ENCODE data around the gene TNIP3.

The TNIP3 gene

DNA sequence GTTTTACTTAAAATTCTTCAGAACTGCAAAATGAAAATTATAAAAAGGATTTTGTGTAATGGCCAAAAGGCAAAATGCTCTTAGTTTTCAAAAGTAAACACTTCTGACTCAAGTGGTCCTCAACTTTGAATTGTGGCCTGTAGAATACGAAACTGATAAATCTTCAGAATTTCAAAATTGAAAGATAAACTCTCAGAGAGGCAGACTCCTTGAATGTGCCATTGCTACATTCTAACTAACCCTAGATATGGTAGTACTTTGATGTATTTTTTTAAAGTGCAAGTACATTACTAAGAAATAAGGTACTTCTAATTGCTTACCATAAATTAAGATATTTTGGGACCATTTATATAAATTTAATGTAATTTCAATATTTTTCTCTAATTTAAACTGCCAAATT is 44.4 kb downstream of the TNIP3 start:
- Histone ChIP-seq H3K36me3 (ENCODE audit: control insufficient read depth, insufficient read depth, low read length) (no peaks in the 10 kb centered on the region), H3K4me1 (ENCODE audit: control insufficient read depth, insufficient read depth, low read length) (no peaks in the 10 kb centered on the region), H3K9me3 (ENCODE audit: control insufficient read depth, low read length) (no peaks in the 10 kb centered on the region), H3K4me3 (ENCODE audit: insufficient read depth, low read depth, low read length) (no peak overlapping the region), H3K27me3 (ENCODE audit: control insufficient read depth, insufficient read depth, low read length, poor library complexity, severe bottlenecking) (no peaks in the 10 kb centered on the region), H3K27ac (ENCODE audit: insufficient read depth, low read depth, low read length, poor library complexity, severe bottlenecking) (no peak overlapping the region)
- 79 to 100% methylated on average over 1 of the region's 1 CpG for WGBS, 2 experiments

DNA sequence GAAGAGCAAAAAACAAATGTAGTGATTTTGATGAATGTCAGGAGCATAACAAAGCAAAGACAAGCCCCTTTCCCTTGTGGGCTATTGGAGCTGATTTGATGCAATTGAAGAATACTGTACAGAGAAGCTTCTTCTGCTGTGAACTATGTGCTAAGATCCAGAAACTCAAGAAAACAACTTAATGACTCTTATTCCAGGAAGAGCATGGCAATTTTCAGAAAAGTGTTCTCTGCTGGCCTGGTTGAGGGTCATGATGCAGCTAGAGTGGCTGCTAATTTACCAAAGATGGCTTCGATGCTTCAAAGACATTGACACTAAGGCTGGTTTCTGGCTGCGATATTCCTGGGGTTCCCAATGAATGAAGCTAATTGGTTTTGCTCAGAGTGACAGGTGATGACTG is 45.8 kb downstream of the TNIP3 start:
- no peaks in the 10 kb centered on the region for H3K9me3 ChIP-seq (ENCODE audit: control insufficient read depth, low read length)
- H3K4me1 ChIP-seq (ENCODE audit: control insufficient read depth, insufficient read depth, low read length): no peaks in the 10 kb centered on the region
- no peaks in the 10 kb centered on the region for H3K27me3 ChIP-seq (ENCODE audit: control insufficient read depth, insufficient read depth, low read length, poor library complexity, severe bottlenecking)
- no peak overlapping the region for H3K27ac ChIP-seq (ENCODE audit: insufficient read depth, low read depth, low read length, poor library complexity, severe bottlenecking)
- no peaks in the 10 kb centered on the region for H3K36me3 ChIP-seq (ENCODE audit: control insufficient read depth, insufficient read depth, low read length)
- H3K4me3 ChIP-seq (ENCODE audit: insufficient read depth, low read depth, low read length): no peak overlapping the region
- WGBS, 2 experiments: 71 to 80% methylated on average over 2 of the region's 2 CpGs

DNA sequence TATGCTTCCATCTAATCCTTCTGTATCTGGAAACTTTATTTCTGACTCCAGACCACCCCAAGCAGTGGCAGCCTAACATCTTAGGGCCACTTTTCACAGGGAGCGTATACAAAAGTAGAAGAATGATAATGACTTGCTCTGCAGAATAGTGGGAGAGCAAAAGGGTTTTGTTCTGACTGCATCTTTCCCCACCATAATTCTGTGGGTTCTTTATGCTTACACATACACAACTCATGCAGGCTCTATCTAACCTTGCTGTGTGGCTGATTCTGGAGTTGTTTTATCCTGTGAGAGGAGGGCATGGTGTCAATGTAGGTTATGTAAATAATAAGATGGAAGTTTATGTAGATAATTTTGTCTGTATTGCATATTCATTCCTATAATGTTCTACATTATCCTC is 49.4 kb downstream of the TNIP3 start:
- Histone ChIP-seq H3K9me3 (ENCODE audit: control insufficient read depth, low read length) (no peaks in the 10 kb centered on the region), H3K36me3 (ENCODE audit: control insufficient read depth, insufficient read depth, low read length) (no peaks in the 10 kb centered on the region), H3K27ac (ENCODE audit: insufficient read depth, low read depth, low read length, poor library complexity, severe bottlenecking) (no peak overlapping the region), H3K4me3 (ENCODE audit: insufficient read depth, low read depth, low read length) (no peak overlapping the region), H3K27me3 (ENCODE audit: control insufficient read depth, insufficient read depth, low read length, poor library complexity, severe bottlenecking) (no peaks in the 10 kb centered on the region), H3K4me1 (ENCODE audit: control insufficient read depth, insufficient read depth, low read length) (no peaks in the 10 kb centered on the region)
- 90 to 100% methylated on average over 1 of the region's 1 CpG for WGBS, 2 experiments

DNA sequence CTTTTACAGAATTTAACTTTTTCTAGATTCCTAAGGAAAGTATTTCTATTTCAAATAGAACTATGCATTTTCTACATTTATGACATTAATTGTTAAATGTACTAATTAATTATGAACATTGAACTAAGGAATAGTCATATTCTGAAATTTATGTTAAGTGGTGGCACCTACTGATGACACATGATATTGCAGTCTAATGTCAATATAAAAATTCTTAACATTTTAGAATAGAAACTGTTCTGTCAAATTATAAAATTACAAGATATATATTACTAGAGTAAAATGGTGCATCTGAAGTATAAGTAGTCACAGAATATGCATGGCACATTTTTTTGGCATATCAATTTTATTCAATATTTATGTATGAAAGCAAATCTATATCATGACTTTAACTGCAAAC is 51.6 kb downstream of the TNIP3 start:
- no peaks in the 10 kb centered on the region for H3K4me1 ChIP-seq (ENCODE audit: control insufficient read depth, insufficient read depth, low read length)
- H3K36me3 ChIP-seq (ENCODE audit: control insufficient read depth, insufficient read depth, low read length): no peaks in the 10 kb centered on the region
- H3K27ac ChIP-seq (ENCODE audit: insufficient read depth, low read depth, low read length, poor library complexity, severe bottlenecking): no peak overlapping the region
- H3K4me3 ChIP-seq (ENCODE audit: insufficient read depth, low read depth, low read length): no peak overlapping the region
- H3K9me3 ChIP-seq (ENCODE audit: control insufficient read depth, low read length): no peaks in the 10 kb centered on the region
- no peaks in the 10 kb centered on the region for H3K27me3 ChIP-seq (ENCODE audit: control insufficient read depth, insufficient read depth, low read length, poor library complexity, severe bottlenecking)

DNA sequence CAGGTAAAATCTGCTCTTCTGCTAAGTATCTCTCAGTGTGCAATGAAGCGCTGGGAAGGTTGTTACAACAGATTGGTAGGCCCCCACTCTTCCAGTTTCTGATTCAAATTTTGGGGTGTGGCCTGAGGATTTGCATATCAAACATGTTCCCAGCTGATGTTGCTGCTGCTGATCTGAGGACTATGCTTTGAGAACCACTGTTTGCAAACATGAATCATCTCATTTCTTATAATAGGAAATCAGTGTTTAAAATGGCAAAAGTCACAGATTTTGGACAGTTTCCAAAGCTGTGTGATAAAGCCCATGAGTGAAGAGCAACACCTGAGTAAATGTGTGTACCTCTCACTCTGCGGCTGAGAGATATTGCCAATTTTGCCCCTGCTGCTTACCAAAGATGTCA is 55.6 kb downstream of the TNIP3 start:
- no peaks in the 10 kb centered on the region for H3K9me3 ChIP-seq (ENCODE audit: control insufficient read depth, low read length)
- H3K4me1 ChIP-seq (ENCODE audit: control insufficient read depth, insufficient read depth, low read length): no peaks in the 10 kb centered on the region
- H3K27ac ChIP-seq (ENCODE audit: insufficient read depth, low read depth, low read length, poor library complexity, severe bottlenecking): no peak overlapping the region
- no peaks in the 10 kb centered on the region for H3K36me3 ChIP-seq (ENCODE audit: control insufficient read depth, insufficient read depth, low read length)
- no peaks in the 10 kb centered on the region for H3K27me3 ChIP-seq (ENCODE audit: control insufficient read depth, insufficient read depth, low read length, poor library complexity, severe bottlenecking)
- H3K4me3 ChIP-seq (ENCODE audit: insufficient read depth, low read depth, low read length): no peak overlapping the region
- WGBS, 2 experiments: 93 to 100% methylated on average over 2 of the region's 2 CpGs

DNA sequence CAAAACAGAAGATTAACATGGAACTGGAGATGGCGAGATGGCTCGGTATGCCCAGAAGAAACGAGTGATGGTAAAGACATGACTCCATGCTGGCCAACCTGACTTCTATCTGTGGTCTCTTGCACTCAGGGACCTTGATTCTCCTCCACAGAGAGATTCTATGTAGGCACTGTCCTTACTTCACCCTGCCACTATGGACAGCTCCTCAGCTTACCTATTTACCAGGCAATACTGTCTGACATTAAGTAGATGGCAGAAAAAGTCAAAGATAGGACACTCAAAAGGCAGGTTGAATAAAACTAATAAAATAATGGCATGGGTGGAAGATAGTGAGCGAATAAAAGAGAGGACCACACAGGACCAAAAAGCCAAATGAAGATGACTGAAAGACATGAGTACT is 56.6 kb downstream of the TNIP3 start:
- H3K36me3 ChIP-seq (ENCODE audit: control insufficient read depth, insufficient read depth, low read length): no peaks in the 10 kb centered on the region
- no peaks in the 10 kb centered on the region for H3K4me1 ChIP-seq (ENCODE audit: control insufficient read depth, insufficient read depth, low read length)
- H3K27me3 ChIP-seq (ENCODE audit: control insufficient read depth, insufficient read depth, low read length, poor library complexity, severe bottlenecking): no peaks in the 10 kb centered on the region
- H3K9me3 ChIP-seq (ENCODE audit: control insufficient read depth, low read length): no peaks in the 10 kb centered on the region
- H3K4me3 ChIP-seq (ENCODE audit: insufficient read depth, low read depth, low read length): no peak overlapping the region
- H3K27ac ChIP-seq (ENCODE audit: insufficient read depth, low read depth, low read length, poor library complexity, severe bottlenecking): no peak overlapping the region
- 95 to 96% methylated on average over 4 of the region's 4 CpGs for WGBS, 2 experiments

DNA sequence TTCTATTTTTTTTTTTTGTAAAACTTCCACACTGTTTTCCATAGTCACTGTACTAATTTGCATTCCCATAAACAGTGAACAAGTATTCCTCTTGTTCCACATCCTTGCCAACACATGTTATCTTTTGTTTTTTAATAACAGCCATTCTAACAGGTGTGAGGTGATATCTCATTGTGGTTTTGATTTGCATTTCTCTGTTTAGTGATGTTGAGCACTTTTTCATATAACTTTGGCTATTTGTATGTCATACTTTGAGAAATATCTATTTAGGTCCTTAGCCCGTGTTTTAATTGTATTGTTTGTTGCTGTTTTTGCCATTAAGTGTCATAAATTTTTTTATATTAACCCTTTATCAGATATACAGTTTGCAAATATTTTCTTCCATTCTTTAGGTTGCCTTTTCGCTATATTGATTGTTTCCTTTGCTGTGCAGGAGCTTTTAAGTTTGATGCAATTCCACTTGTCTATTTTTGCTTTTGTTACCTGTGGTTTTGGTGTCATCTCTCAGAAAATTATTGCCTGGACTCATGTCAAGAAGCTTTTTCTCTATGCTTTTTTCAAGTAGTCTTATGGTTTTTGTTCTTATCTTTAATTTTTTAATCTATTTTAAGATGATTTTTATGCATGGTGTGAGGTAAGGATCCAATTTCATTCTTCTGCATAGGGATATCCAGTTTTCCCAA is 63.9 kb downstream of the TNIP3 start:
- H3K4me1 ChIP-seq (ENCODE audit: control insufficient read depth, insufficient read depth, low read length): no peaks in the 10 kb centered on the region
- H3K36me3 ChIP-seq (ENCODE audit: control insufficient read depth, insufficient read depth, low read length): no peaks in the 10 kb centered on the region
- no peak overlapping the region for H3K27ac ChIP-seq (ENCODE audit: insufficient read depth, low read depth, low read length, poor library complexity, severe bottlenecking)
- WGBS, 2 experiments: 83 to 93% methylated on average over 1 of the region's 2 CpGs
- no peaks in the 10 kb centered on the region for H3K9me3 ChIP-seq (ENCODE audit: control insufficient read depth, low read length)
- H3K27me3 ChIP-seq (ENCODE audit: control insufficient read depth, insufficient read depth, low read length, poor library complexity, severe bottlenecking): no peaks in the 10 kb centered on the region
- H3K4me3 ChIP-seq (ENCODE audit: insufficient read depth, low read depth, low read length): no peak overlapping the region

DNA sequence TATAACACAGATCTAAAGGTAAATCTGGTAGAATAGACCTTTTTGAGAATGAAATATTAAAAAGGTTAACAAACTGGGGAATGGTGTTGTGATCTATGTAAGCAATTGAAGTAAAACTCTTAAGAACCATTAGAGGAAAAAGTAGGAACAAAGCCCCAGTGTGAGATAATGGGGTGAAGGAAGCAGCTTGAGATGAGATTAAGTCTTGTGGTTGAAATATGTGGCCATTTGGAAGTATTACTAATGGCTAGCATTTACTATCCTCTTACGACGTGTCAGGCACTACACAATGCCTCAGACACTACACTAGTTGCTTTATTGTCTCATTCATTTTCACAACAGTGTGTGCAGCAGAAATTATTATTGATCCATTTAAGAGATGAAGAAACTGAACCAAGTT is 65.9 kb downstream of the TNIP3 start:
- Histone ChIP-seq H3K36me3 (ENCODE audit: control insufficient read depth, insufficient read depth, low read length) (no peaks in the 10 kb centered on the region), H3K27ac (ENCODE audit: insufficient read depth, low read depth, low read length, poor library complexity, severe bottlenecking) (no peak overlapping the region), H3K27me3 (ENCODE audit: control insufficient read depth, insufficient read depth, low read length, poor library complexity, severe bottlenecking) (no peaks in the 10 kb centered on the region), H3K9me3 (ENCODE audit: control insufficient read depth, low read length) (no peaks in the 10 kb centered on the region), H3K4me1 (ENCODE audit: control insufficient read depth, insufficient read depth, low read length) (no peaks in the 10 kb centered on the region), H3K4me3 (ENCODE audit: insufficient read depth, low read depth, low read length) (no peak overlapping the region)
- 83 to 100% methylated on average over 2 of the region's 2 CpGs for WGBS, 2 experiments

DNA sequence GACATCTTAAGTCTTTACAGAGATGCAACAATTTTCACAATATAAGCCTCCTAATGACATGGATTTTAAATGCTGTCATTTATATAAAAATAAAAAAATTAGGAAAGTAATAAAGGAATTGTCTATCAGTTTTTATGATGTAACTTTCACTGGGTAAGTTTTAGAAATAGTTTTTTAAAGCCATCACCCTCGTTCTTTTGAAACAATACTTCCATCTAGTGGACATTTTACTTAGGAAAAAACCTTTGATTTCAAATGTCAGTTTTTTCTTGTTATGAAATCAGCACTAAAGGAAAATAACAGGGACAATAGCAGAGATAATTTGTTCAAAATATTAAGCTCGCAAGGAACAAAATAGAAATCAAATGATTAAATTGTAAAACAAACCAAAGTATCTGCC is 67.5 kb downstream of the TNIP3 start:
- WGBS, 2 experiments: 14% methylated on average over 1 of the region's 2 CpGs; no CpG with 5 or more reads in 1 of the 2 experiments
- Histone ChIP-seq H3K4me1 (ENCODE audit: control insufficient read depth, insufficient read depth, low read length) (no peaks in the 10 kb centered on the region), H3K9me3 (ENCODE audit: control insufficient read depth, low read length) (no peaks in the 10 kb centered on the region), H3K36me3 (ENCODE audit: control insufficient read depth, insufficient read depth, low read length) (no peaks in the 10 kb centered on the region), H3K27me3 (ENCODE audit: control insufficient read depth, insufficient read depth, low read length, poor library complexity, severe bottlenecking) (no peaks in the 10 kb centered on the region), H3K27ac (ENCODE audit: insufficient read depth, low read depth, low read length, poor library complexity, severe bottlenecking) (no peak overlapping the region), H3K4me3 (ENCODE audit: insufficient read depth, low read depth, low read length) (no peak overlapping the region)

DNA sequence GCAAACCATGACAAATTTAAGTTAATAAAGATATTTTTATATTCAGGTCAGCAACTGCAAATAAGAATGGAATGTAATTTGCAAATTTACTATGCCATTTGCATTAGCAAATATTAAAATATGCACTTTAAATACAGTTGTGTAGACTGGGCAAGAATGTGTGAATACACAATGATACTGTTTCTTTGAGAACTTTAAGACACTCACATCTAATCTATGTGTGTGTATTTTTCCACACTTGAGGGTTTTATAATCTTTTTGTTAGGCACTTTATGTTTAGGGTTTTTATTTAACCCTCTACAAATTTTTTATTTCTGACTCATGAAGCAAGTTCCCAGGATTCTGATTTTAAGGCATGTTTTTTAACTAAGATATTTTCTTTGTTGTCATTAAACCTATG is 67.9 kb downstream of the TNIP3 start:
- H3K36me3 ChIP-seq (ENCODE audit: control insufficient read depth, insufficient read depth, low read length): no peaks in the 10 kb centered on the region
- H3K27me3 ChIP-seq (ENCODE audit: control insufficient read depth, insufficient read depth, low read length, poor library complexity, severe bottlenecking): no peaks in the 10 kb centered on the region
- no peaks in the 10 kb centered on the region for H3K4me1 ChIP-seq (ENCODE audit: control insufficient read depth, insufficient read depth, low read length)
- H3K9me3 ChIP-seq (ENCODE audit: control insufficient read depth, low read length): no peaks in the 10 kb centered on the region
- H3K4me3 ChIP-seq (ENCODE audit: insufficient read depth, low read depth, low read length): no peak overlapping the region
- no peak overlapping the region for H3K27ac ChIP-seq (ENCODE audit: insufficient read depth, low read depth, low read length, poor library complexity, severe bottlenecking)
